B cell (primary cell): Measurements from ENCODE around the gene EPHA7.

ENCODE experiments used
- EZH2 ChIP-seq: IDR thresholded peaks from 2 replicates; pipeline ENCODE4 v1.6.1; 2012; ENCODE audit warnings: borderline replicate concordance, low read depth, mild to moderate bottlenecking, moderate library complexity, low read length; ENCODE audit not compliant: insufficient read depth, poor library complexity, severe bottlenecking
- TF ChIP-seq, protein P1 (sequence below): fragments of 200-600 bp; IDR thresholded peaks from one replicate; pipeline ENCODE4 v1.8.0; 2022; ENCODE audit warnings: antibody characterized with exemption, mild to moderate bottlenecking

DNA sequence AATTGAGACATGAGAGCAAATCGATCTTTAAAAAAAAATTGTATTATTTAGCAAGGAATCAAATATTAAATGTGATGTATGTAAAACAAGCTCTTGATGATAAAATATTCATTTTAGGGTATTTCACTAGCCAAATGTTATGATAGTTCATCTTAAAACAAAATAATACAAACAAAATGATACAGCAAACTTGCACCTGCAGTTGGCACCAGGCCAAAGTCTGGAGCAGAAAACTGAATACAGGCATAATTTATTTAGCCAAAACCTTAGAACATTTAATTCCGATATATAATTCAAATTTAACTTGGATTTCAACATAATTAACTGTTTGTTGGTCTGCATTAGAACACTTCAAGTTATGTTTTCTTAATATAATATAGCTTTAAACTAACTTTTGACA is 60.9 kb downstream of the EPHA7 start:
- TF ChIP-seq, protein P1, sequence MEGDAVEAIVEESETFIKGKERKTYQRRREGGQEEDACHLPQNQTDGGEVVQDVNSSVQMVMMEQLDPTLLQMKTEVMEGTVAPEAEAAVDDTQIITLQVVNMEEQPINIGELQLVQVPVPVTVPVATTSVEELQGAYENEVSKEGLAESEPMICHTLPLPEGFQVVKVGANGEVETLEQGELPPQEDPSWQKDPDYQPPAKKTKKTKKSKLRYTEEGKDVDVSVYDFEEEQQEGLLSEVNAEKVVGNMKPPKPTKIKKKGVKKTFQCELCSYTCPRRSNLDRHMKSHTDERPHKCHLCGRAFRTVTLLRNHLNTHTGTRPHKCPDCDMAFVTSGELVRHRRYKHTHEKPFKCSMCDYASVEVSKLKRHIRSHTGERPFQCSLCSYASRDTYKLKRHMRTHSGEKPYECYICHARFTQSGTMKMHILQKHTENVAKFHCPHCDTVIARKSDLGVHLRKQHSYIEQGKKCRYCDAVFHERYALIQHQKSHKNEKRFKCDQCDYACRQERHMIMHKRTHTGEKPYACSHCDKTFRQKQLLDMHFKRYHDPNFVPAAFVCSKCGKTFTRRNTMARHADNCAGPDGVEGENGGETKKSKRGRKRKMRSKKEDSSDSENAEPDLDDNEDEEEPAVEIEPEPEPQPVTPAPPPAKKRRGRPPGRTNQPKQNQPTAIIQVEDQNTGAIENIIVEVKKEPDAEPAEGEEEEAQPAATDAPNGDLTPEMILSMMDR = no peak
- no peak for TF ChIP-seq EZH2
